ENCODE results near the gene SNCAIP. TPM values are rescaled to one million over a fixed set of nuclear protein-coding genes. Genes with fewer than 3 reads are reported as not detected.

SNCAIP gene
- total RNA-seq, result 14.4 and 26.2 TPM in 2 replicates

GRCh38 chr5:122311961-122312590 lies at the start of gene SNCAIP:
Gene SNCAIP, plus strand, starts transcription at chr5:122312237. Its CDS starts 78,898 bp downstream, at chr5:122391135.

Other genes with a start within 250 kb of the SNCAIP start
- 73.8 and 87.9 TPM in 2 replicates for gene LOX, start 234.0 kb upstream of the SNCAIP start, total RNA-seq
- 0.29 and 0.53 TPM in 2 replicates for gene ZNF474, start 182.7 kb upstream of the SNCAIP start, total RNA-seq

Measured in myometrial cell (primary cell).